Large intestine (tissue), 3 donors: ENCODE measurements around the gene ROMO1. TPM values are rescaled to one million over a fixed set of nuclear protein-coding genes. Genes with fewer than 3 reads are reported as not detected.
"Not testable (repeated sequence)": the region's sequence is repeated elsewhere in the genome, so short reads cannot be mapped to it uniquely, and the experiment has no call there.

Source experiments
- DNase-seq, 2 donors: peaks; one replicate each; pipeline versions ENCODE4 v3.0.0 to v3.0.0-alpha.2; 2013
- H3K27ac ChIP-seq: one replicate; pipeline ENCODE4 v1.5.1; 2013; ENCODE audit warnings: low read length
- H3K27me3 ChIP-seq: 2 replicates; pipeline ENCODE4 v1.6.1; 2013; ENCODE audit warnings: low read length; ENCODE audit not compliant: control insufficient read depth, insufficient read depth
- H3K36me3 ChIP-seq: 2 replicates; pipeline ENCODE4 v1.6.1; 2013; ENCODE audit warnings: low read length; ENCODE audit not compliant: control insufficient read depth, insufficient read depth
- H3K4me1 ChIP-seq: one replicate; pipeline ENCODE4 v1.6.1; 2013; ENCODE audit warnings: low read length; ENCODE audit not compliant: control insufficient read depth, insufficient read depth
- H3K4me3 ChIP-seq: one replicate; pipeline ENCODE4 v1.5.1; 2013; ENCODE audit warnings: low read length
- H3K9me3 ChIP-seq: one replicate; pipeline ENCODE4 v1.6.1; 2013; ENCODE audit warnings: mild to moderate bottlenecking, low read depth, low read length, moderate library complexity; ENCODE audit not compliant: control insufficient read depth
- WGBS: methylation state at CpG from one replicate; pipeline ENCODE4 v1.1.5; 2013; ENCODE audit warnings: low lambda C conversion rate; ENCODE audit not compliant: insufficient coverage; 5-methylcytosine and 5-hydroxymethylcytosine counted together
- polyA plus RNA-seq: library from polyadenylated mRNA; unstranded; fragments of 120-200 nt; gene quantifications from one replicate; pipeline ENCODE4 v1.2.1, GENCODE V29; 2013

ROMO1 gene
- polyA plus RNA-seq, 1 donor, result 133 TPM

DNA sequence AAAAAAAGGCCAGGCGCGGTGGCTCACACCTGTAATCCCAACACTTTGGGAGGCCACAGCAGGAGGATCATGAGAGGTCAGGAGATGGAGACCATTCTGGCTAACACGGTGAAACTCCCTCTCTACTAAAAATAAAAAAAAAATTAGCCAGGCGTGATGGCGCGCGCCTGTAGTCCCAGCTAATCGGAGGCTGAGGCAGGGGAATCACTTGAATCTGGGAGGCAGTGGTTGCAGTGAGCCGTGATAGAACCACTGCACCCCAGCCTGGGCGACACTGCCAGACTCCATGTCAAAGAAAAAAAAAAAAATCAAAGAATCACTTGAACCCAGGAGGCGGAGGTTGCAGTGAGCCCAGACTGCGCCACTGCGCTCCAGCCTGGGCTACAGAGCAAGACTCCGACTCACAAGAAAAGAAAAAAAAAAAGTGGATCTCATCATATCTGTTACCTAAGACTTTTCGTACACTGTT is 38.7 kb downstream of the ROMO1 start:
- H3K9me3 ChIP-seq, result no peaks in the 10 kb centered on the region
- H3K27ac ChIP-seq, result no peak overlapping the region
- H3K4me3 ChIP-seq, result no peak overlapping the region
- WGBS, result no CpG with 5 or more reads among the region's 15 CpGs
- no peaks in the 10 kb centered on the region for H3K27me3 ChIP-seq
- peaks cover 57% of the 10 kb centered on the region for H3K36me3 ChIP-seq
- peaks cover 3% of the 10 kb centered on the region for H3K4me1 ChIP-seq
- DNase-seq, result no peak

DNA sequence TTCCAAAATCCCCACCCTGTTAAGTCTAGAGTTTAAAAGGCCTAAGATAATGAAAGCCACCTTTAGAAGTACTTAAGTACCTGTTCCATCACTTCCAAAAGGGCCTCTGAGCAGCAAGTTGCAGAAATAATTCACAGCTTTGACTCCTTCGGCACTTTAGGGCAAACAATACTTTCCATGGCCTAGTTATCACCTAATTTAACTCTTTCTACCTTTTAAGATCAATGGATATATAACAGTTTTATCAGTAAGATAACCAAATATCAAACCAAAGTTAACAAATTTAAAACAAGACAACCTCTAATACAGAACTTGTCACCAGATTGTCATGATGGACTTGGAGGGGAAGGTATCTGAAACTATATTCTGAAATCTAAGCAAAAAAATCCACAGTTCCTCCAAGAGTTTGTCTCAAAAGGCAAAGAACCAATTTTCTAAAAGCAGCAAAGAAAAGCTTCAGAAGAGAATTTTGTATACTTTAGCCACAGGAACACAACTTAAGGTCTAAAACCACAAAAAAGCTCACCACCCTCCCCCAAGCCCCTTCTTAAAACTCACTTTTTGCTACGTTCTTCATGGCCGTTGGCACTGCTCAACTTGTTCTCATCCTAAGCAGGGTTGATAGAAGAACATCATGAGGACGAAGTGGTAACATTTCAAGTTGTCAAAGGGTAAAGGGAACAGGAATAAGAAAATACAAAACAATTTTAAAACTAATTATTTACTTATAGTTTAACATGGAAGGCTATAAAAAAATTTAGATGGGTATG is 39.4 kb downstream of the ROMO1 start:
- Histone ChIP-seq H3K4me1 (peaks cover 8% of the 10 kb centered on the region), H3K4me3 (no peak overlapping the region), H3K27ac (no peak overlapping the region), H3K9me3 (no peaks in the 10 kb centered on the region), H3K27me3 (no peaks in the 10 kb centered on the region), H3K36me3 (peaks cover 52% of the 10 kb centered on the region)
- 92% methylated on average over 2 of the region's 4 CpGs for WGBS
- no peak for DNase-seq

DNA sequence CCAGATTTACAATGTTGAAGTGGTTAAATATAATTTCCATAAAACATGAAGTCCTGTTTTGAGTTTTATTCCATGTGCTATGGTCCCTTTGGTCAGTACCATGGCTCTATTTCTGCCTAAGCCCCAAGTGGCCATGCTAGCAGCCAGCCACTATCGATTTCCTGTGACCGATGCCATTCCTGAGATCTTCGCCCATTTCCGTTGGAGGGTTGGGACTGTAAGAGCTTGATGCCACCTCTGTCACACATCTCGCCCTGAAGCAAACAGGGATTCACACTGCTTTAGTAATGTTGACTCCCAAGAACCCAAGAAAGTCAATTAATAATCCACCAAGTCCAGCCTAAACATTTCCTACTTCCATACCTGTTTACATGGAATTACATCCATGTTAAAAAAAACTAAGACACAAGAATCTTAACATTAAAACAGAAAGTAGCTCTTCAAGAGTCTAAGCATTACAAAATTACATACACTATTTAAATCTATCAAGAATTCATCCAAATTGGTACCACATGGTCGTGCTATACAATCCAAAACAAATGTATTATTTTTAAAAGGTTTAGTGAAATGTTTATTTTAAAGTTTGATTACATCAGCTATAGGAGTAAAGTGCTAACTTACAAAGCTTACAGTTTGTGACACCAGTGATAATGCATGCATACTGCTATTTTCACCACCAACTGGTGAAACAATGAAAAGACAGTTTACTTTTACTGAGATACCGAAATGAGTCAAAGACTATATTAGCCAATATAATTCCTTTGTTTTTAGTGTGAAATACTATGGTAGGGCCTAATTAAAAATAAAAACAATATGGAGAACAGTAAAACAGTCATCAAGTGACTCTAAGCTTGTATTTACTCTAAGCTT is 40.3 kb downstream of the ROMO1 start:
- no peaks in the 10 kb centered on the region for H3K9me3 ChIP-seq
- H3K27me3 ChIP-seq, result no peaks in the 10 kb centered on the region
- H3K27ac ChIP-seq, result peak overlapping the region; percentile 99
- DNase-seq, result peak in 1 of 2 donors; percentile 25
- peak overlapping the region; percentile 92 for H3K4me3 ChIP-seq
- no CpG with 5 or more reads among the region's 7 CpGs for WGBS
- H3K4me1 ChIP-seq, result peaks cover 11% of the 10 kb centered on the region
- H3K36me3 ChIP-seq, result peaks cover 46% of the 10 kb centered on the region

DNA sequence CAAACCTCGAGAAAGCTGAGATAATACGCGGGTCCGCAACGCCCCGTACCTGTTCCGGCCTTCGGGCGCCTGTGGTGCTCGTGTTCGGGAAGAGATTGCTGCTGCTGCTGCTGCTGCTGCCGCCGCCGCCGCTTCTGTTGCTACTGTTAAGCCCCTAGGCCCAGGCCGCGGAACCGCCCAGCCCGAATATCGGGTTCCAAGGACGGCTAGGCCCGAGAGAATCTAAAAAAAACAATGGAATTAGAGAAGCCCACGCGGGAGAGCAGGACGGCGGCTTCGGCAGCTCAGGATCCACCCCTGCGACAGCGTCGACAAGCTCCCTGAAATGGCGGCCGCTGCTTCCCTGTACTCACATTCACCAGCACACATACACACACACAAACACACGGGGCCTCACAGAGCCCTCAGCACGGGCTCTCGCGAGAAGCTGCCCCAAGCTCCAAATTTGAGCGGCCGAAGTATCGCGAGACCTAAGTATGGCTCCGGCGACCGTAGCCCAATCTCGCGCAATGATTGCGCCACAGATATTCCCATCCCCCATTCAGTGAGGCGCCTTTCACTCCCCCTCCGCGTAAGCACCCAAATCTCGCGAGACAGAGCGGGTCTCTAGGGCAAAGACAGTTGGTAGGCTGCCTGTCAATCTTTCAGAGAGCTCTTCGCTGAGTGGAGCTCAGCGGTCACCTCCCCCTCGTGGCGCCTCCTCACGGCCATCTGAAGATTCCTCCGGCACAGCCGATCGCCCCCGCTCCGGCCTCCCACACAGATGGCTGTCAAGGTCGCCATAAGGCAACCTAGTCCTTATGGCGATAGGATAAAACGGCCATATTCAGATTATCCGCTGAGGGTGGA is 42.9 kb downstream of the ROMO1 start, which contains the start of gene RBM39:
TSS of gene RBM39 (minus strand) at position 369 of the 849 bp plus-strand sequence. CDS start 1,386 bp downstream, outside the sequence.
- H3K4me3 ChIP-seq, result peak within 1 kb of the TSS; percentile 92
- H3K9me3 ChIP-seq, result no peaks in the 10 kb centered on the region
- WGBS, result 0% methylated on average over 2 of the region's 66 CpGs
- H3K27ac ChIP-seq, result peak within 1 kb of the TSS; percentile 99
- H3K36me3 ChIP-seq, result peaks cover 27% of the 10 kb centered on the region
- H3K27me3 ChIP-seq, result no peaks in the 10 kb centered on the region
- peaks cover 11% of the 10 kb centered on the region for H3K4me1 ChIP-seq
- peak; percentile 100 for DNase-seq

DNA sequence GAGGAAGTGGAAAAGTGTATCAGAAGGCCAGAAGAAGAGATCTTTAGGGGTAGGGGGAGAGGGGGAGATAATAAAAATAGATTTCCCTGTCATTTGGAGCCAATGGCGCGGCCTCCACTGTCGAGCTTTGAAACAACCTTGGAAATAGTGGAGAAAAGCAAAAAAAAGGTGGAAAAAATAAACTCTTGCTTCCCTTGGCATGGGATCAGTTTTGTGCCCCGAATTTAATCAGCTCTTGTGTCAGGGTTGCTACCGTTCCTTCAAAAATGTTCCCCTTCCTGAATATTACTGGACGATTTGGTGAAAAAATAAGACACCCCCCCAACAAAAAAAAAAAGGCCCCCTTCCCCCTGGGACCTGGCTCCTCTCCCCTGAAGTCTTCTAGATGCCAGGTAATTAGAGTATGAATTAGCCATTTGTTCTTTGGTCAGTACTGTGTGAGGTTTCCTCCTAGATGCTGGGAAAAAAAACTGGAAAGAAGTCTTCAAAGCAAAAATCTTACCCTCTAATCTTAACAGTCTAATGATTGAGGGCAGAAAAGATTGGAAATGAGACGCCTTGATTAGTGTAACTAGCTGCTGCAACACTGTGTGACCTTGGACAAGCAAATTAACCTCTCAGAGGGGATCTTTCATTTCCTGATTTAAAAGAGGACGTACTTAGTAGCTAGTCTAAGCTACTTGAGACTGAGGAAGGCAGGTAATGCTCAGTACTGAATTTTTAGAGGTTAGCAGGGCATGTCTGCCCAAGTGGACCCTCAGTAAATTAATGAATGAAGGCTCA is 43.7 kb downstream of the ROMO1 start:
- Histone ChIP-seq H3K27me3 (no peaks in the 10 kb centered on the region), H3K36me3 (peaks cover 21% of the 10 kb centered on the region), H3K4me1 (peaks cover 11% of the 10 kb centered on the region), H3K27ac (peak overlapping the region; percentile 91), H3K9me3 (no peaks in the 10 kb centered on the region), H3K4me3 (peak overlapping the region; percentile 70)
- DNase-seq, result peak; percentile 16 to 62
- WGBS, result 0% methylated on average over 4 of the region's 8 CpGs

DNA sequence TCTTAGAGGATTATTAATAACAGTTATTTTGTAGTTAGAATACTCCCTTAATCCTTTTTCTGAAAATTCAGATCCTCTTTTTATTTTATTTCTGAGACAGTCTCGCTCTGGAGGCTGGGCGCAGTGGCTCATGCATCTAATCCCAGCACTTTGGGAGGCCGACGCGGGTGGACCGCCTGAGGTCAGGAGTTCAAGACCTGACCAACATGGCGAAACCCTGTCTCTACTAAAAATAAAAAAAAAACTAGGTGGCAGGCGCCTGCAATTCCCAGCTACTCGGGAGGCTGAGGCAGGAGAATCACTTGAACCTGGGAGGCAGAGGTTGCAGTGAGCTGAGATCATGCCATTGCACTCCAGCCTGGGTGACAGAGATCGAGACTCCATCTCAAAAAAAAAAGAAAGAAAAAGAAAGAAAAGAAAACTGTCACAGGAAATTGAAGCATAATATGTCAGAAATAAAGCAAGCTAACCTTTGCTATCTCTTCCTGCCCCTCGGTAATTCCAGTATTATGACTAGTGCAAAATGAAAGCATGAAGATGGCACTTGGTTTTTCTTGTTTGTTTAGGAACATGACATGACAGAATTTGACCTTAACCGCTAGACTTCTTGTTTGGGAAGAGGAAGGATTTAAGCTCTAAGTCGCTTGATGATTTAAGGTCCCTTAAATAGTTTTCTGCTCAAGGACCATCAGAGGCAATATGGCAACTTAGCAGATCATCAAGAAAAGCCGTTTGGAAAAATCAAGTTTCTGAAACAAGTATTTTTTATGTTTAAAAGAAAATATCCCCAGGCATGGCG is 44.7 kb downstream of the ROMO1 start:
- Histone ChIP-seq H3K27ac (peak overlapping the region; percentile 91), H3K4me3 (no peak overlapping the region), H3K27me3 (no peaks in the 10 kb centered on the region), H3K36me3 (peaks cover 11% of the 10 kb centered on the region), H3K4me1 (peaks cover 11% of the 10 kb centered on the region), H3K9me3 (no peaks in the 10 kb centered on the region)
- peak in 1 of 2 donors; percentile 50 for DNase-seq
- WGBS, result 87% methylated on average over 3 of the region's 15 CpGs

DNA sequence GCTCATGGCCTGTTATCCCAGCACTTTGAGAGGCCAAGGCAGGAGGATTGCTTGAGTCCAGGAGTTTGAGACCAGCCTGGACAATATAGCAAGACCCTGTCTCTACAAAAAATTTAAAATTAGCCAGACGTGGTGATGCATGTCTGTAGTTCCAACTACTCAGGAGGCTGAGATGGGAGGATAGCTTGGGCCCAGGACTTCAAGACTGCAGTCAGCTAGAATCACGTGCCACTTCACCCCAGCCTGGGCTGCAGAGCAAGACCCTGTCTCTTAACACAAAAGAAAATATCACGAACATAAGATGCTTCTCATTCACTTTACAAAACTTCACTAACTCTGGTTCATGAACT is 45.3 kb downstream of the ROMO1 start:
- H3K27ac ChIP-seq, result peak overlapping the region; percentile 91
- not testable (repeated sequence) for H3K4me3 ChIP-seq, H3K27me3 ChIP-seq, H3K9me3 ChIP-seq, H3K36me3 ChIP-seq, DNase-seq, H3K4me1 ChIP-seq
- 100% methylated on average over 1 of the region's 3 CpGs for WGBS
